NCI-H1694 (cell line): ENCODE data around the gene MVD.

ENCODE experiments used
- DNase-seq: peaks from one replicate; lab custom pipeline; 2025; lab: John Stamatoyannopoulos, UW

Gene MVD

GRCh38 chr16:88697116-88697830, 34.4 kb upstream of the MVD start:
- DNase-seq, result no peak

- no peak for DNase-seq
Observed at GRCh38 chr16:88696441-88696840, 33.5 kb upstream of the MVD start.

GRCh38 chr16:88695753-88696152, 32.9 kb upstream of the MVD start:
- no peak for DNase-seq

- no peak for DNase-seq
Observed at GRCh38 chr16:88695218-88695617, 32.3 kb upstream of the MVD start.

- no peak for DNase-seq
Observed at GRCh38 chr16:88694221-88695087, 31.6 kb upstream of the MVD start.

DNA sequence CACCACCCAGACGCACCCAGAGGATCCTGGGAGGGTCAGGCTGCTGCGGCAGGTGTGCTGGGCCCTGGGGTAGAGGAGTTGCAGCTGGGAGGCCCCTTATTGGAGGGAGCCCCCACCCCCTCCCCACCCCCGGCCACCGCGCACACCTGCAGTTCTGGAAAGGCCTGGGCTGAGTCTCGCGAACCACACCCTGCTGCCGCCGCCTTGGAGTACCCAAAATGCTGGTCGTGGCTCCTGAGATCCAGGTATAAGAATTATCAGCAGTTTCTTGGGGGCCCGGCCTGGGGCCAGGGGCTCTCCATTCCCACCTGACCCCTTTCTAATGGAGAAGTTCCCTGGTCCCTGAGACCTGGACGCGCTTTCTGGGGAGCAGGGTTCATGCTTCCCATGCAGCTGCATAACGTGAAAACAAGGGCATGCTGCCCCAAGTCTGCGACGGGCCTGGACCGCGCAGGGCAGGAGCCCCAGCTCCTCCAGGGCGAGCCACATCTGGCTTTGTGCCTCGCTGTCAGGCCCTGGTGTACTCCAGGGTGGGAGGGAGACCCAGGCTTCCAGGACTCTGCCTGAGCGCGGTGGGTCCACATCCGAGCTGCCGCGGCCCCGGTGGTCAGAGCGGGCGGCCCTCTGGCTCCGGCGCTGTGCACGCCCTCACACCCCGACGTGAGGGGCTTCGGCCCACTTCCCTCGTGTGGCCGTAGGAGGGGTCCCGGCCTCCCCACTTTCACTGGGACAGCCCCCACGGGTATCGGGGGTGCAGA, 30.7 kb upstream of the MVD start:
- no peak for DNase-seq

DNA sequence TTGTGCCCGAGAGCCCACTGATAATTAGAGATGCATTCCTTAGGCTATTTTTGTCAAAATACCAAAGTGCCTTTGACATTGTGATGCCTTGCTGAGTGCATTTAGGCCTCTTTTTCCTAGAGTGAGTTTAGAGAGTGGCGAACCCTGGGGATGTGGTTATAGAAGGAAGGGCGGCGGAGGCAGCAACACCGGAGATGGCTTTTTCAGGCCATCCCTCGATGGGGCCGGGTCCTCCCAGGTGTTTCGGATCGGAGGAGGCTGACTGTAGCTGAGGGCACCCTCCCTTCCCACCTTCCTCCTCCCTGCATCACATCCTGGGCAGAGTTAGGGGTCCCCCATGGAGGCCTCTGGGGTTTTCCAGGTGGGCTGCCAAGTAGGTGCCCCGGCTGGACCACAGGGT, 30.0 kb upstream of the MVD start:
- DNase-seq, result no peak

DNA sequence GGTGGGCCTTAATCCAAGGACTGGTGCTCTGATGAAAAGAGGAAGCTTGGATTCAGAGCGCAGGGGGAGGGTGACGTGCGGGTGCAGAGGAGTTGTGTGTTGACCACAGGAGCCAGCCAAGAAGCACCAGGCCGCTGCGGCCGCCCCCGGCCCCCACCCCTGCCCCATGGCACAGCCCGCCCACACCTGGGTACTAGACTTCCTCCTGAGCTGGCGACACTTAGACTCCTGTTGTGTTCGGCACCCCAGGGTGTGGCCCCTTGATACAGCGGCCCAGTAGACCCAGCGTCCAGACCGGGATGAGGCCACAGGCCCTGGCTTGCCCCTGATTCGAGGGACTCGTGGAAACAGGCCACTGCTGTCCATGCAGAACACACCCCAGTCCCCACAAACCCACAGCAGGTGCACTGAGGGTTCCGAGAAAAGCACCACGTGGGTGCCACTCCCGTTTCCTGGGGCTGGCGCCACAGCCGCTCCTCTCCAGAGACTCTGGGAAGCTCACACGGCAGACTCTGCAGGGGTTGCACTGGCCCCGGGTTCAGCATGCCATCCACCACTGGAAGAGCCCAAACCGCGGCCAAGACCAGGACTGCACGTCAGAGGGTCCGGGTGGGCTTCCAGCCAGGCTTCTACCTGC, 29.2 kb upstream of the MVD start:
- DNase-seq, result no peak

GRCh38 chr16:88691129-88691813, 28.4 kb upstream of the MVD start:
- DNase-seq, result no peak

GRCh38 chr16:88690341-88691128, 27.6 kb upstream of the MVD start:
- no peak for DNase-seq

- no peak for DNase-seq
Observed at GRCh38 chr16:88688013-88688778, 25.3 kb upstream of the MVD start.

- no peak for DNase-seq
Observed at GRCh38 chr16:88687676-88688012, 24.8 kb upstream of the MVD start.

DNA sequence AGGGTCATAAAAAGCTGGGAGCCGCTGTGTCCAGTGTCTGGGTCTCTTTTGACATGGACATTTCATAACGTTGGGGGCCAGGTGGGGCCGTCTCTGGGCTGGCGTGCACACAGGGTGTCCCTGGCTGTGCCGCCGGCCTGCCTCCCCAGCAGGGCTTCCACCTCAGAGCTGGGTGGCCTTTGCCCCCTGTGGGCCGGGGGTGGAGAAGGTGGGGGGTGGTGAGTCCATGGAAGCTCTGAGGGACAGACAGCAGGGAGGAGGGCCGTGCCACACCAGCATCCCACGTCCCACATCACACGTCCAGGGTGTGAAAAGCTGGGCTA, 24.3 kb upstream of the MVD start:
- DNase-seq, result no peak

- DNase-seq, result no peak
Observed at GRCh38 chr16:88686439-88687253, 23.8 kb upstream of the MVD start, which contains the start of gene SNAI3. Gene SNAI3 (minus strand): TSS chr16:88686507. CDS start chr16:88686406, 101 bp downstream.

GRCh38 chr16:88686062-88686438, 23.2 kb upstream of the MVD start:
- DNase-seq, result no peak

DNA sequence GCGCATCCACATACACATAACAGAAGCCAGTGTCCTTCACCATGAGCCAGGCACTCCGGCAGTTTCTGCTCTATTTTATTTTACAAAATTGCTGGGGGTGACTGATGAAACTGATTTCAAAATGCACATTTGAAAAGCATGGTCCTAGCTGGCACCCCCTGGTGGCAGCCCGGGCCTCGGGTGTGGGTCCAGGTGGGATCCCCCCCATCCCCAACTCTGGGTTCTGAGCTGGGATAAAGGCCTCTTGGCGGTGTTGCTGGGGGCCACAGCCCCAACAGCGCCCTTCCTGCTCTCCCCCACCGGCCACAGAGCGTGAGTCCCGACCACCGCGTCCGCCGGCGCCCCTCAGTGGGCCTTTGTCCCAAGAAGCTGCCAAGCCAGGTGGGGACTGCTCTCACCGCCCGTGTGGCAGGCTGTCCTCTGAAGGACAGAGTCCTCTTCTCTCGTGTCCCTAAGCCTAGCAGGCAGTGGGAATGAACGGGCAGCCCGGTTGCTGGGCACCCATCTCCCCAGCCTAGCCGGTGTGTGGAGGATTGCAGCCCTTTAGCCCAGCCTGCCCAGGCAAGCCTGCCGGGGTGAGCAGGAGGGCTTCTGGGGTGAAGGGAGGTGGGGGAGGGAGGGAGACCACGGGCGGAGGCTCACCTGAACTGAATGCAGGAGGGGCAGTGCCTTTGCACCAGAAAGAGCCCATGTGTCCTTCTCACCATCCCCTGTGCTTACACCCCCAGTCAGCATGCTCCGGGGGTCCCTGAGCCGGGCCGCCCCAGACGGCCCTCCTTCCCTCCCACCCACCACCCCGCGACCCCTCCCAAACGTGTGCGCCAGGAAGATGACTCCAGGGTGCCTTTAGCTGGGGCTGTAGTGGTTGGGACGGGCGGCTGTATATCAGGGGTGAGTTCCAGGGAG, 22.5 kb upstream of the MVD start:
- DNase-seq, result no peak

GRCh38 chr16:88684569-88685155, 21.8 kb upstream of the MVD start:
- no peak for DNase-seq
